GM12892 (cell line): ENCODE measurements around the gene DNAH10.

Experiments
- POLR2A ChIP-seq: IDR thresholded peaks from 2 replicates; pipeline ENCODE4 v1.6.1; 2011; ENCODE audit warnings: low read depth, low read length, control low read depth
- POLR2AphosphoS5 ChIP-seq: IDR thresholded peaks from 2 replicates; pipeline ENCODE4 v1.6.1; 2011; ENCODE audit warnings: low read depth, low read length, control low read depth
- TAF1 ChIP-seq: IDR thresholded peaks from 2 replicates; pipeline ENCODE4 v1.6.1; 2011; ENCODE audit warnings: low read depth, mild to moderate bottlenecking, control low read depth, low read length, borderline replicate concordance

GRCh38 chr12:123743002-123743401 lies 19.1 kb upstream of the DNAH10 start:
- TF ChIP-seq POLR2AphosphoS5 (no peak), TAF1 (no peak), POLR2A (no peak)
